Upper lobe of left lung (tissue), 4 donors: ENCODE data around the gene WARS2.

Experiments used
- POLR2AphosphoS5 ChIP-seq, 2 donors: sonication (generic); formaldehyde crosslinking; IDR thresholded peaks; one replicate each; pipeline ENCODE4 v1.5.1; 2017; ENCODE audit warnings: antibody characterized with exemption in 2 of 2
- TF ChIP-seq, protein P1 (sequence below), 6 experiments: fragments of 450-650 bp in 4 of 6; fragments of 200-600 bp in 2 of 6; sonication (generic) in 2 of 6; IDR thresholded peaks; one replicate each; pipeline ENCODE4 v1.5.1; 2016 to 2019; ENCODE audit warnings: antibody characterized with exemption in 6 of 6

DNA sequence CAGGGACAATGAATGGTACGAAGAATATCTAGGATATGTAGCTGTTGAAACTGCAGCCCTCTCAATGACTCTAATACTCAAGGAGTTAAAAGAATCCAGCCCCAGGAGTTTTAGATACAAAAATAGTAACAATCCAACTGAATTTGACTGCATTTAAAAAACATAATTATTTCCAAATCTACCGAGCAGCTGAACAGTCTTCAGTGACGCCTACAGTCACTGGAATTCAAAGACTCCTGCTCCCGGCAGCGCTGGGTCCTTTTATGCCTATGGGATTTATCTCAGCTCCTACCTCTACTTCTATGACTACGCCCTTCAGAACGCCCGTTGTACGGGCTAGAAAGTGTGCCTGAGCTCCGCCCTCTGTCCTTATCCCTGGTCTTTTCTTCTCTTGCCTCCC lies 55.7 kb downstream of the WARS2 start:
- TF ChIP-seq, protein P1, sequence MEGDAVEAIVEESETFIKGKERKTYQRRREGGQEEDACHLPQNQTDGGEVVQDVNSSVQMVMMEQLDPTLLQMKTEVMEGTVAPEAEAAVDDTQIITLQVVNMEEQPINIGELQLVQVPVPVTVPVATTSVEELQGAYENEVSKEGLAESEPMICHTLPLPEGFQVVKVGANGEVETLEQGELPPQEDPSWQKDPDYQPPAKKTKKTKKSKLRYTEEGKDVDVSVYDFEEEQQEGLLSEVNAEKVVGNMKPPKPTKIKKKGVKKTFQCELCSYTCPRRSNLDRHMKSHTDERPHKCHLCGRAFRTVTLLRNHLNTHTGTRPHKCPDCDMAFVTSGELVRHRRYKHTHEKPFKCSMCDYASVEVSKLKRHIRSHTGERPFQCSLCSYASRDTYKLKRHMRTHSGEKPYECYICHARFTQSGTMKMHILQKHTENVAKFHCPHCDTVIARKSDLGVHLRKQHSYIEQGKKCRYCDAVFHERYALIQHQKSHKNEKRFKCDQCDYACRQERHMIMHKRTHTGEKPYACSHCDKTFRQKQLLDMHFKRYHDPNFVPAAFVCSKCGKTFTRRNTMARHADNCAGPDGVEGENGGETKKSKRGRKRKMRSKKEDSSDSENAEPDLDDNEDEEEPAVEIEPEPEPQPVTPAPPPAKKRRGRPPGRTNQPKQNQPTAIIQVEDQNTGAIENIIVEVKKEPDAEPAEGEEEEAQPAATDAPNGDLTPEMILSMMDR (IDR thresholded peaks at IDR 0.05), result no peak
- no peak for TF ChIP-seq POLR2AphosphoS5 (IDR thresholded peaks at IDR 0.05)
